Measurements from ENCODE around the gene SH3TC1.
A peak's percentile ranks its signal among the peaks of the same experiment; 100 is the strongest.

The SH3TC1 gene

GRCh38 chr4:8217871-8218270 lies 18.8 kb downstream of the SH3TC1 start:
- no peak for DNase-seq

GRCh38 chr4:8218371-8219031 lies 19.4 kb downstream of the SH3TC1 start:
- no peak for DNase-seq

- DNase-seq, result no peak
Observed at GRCh38 chr4:8219236-8219635, 20.1 kb downstream of the SH3TC1 start.

GRCh38 chr4:8220661-8221450 lies 21.8 kb downstream of the SH3TC1 start:
- DNase-seq, result no peak

- DNase-seq, result no peak
Observed at GRCh38 chr4:8221476-8221875, 22.4 kb downstream of the SH3TC1 start.

GRCh38 chr4:8221985-8222384 lies 22.9 kb downstream of the SH3TC1 start:
- no peak for DNase-seq

- no peak for DNase-seq
Observed at GRCh38 chr4:8222609-8223388, 23.7 kb downstream of the SH3TC1 start.

GRCh38 chr4:8224267-8224974 lies 25.3 kb downstream of the SH3TC1 start:
- no peak for DNase-seq

GRCh38 chr4:8224975-8225625 lies 26.0 kb downstream of the SH3TC1 start:
- DNase-seq, result no peak

GRCh38 chr4:8225706-8226443 lies 26.8 kb downstream of the SH3TC1 start:
- no peak for DNase-seq

GRCh38 chr4:8227201-8227770 lies 28.2 kb downstream of the SH3TC1 start:
- DNase-seq, result no peak

- no peak for DNase-seq
Observed at GRCh38 chr4:8227771-8228318, 28.8 kb downstream of the SH3TC1 start.

GRCh38 chr4:8228319-8229250 lies 29.5 kb downstream of the SH3TC1 start:
- DNase-seq, result peak; percentile 27 to 63 (median 46)

GRCh38 chr4:8229331-8229975 lies 30.4 kb downstream of the SH3TC1 start:
- DNase-seq, result no peak

GRCh38 chr4:8230033-8230432 lies 30.9 kb downstream of the SH3TC1 start:
- no peak for DNase-seq

- DNase-seq, result no peak
Observed at GRCh38 chr4:8230891-8231290, 31.8 kb downstream of the SH3TC1 start.

GRCh38 chr4:8231551-8232049 lies 32.5 kb downstream of the SH3TC1 start:
- no peak for DNase-seq

- no peak for DNase-seq
Observed at GRCh38 chr4:8232748-8233147, 33.7 kb downstream of the SH3TC1 start.

Data from activated CD4-positive, CD25-positive, alpha-beta regulatory T cell (primary cell).